ENCODE results near the gene C16orf90.
"Not testable (repeated sequence)": the region's sequence is repeated elsewhere in the genome, so short reads cannot be mapped to it uniquely, and the experiment has no call there.

The C16orf90 gene

DNA sequence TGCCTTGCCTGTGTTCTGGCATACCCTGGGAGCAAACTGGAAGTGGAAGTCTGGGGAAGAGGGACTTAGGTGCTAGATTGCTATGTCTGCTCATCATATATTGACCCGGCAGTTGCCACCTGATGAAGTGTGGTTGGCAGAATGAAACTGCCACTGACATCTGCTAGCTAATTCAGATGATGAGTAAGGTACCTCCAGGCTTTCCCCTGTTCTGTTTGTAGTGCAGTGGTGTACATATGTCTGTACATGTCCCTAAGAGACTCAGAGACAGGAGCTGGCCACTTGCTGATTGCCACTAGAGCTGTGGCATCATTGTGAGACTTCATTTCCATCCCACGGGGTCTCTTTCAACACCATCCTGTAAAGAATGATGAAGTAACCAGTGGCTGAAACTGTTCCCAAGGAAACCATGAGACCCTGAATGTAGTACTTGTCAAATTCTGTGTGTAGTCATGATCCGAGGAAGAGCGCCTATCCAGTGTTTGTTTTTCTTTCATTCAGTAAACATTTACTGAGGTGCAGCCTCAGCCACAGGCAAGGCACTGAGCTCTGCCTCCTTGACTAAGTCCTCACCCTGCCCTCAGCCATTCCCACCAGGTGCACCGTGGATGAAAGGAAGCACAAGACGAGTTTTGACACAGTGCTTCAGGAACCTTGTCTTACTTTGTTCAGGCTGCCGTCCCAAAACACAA lies 18.7 kb upstream of the C16orf90 start:
- no peak for DNase-seq (ENCODE audit: low read depth in 2 of 2)

DNA sequence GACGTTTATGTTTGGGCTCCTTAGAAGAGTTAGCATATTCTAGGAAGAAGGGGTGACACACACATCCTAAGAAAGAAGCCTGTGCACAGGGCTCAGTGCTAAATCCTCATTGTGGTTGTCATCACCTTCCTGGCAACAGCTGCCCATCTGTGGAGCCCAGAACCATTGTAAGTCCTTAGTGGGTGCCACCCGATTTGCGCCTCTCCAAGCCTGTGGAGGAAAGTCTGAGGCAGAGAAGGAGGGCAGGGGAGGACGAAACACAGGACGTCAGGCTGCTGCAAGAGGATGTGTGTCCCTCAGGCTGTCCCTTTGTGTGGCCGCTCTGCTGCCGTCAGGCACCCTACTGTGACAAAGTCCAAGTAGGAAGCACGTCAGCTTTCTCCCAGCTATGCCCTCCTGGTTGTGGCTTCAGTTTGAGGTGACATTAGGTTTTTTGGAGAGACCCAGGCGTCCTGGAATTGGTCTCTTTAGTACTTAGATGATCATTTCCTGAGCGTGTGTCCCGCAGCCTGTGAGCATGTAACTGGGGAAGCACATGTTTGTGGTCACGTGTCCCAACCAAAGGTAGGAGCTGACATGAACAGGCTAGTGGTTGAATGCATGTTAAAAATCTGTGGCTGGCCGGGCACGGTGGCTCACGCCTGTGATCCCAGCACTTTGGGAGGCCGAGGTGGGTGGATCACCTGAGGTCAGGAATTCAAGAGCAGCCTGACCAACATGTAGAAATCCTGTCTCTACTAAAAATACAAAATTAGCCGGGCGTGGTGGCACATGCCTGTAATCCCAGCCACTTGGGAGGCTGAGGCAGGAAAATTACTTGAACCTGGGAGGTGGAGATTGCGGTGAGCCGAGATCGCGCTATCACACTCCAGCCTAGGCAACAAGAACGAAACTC lies 16.2 kb upstream of the C16orf90 start:
- no peak for DNase-seq (ENCODE audit: low read depth in 2 of 2)

DNA sequence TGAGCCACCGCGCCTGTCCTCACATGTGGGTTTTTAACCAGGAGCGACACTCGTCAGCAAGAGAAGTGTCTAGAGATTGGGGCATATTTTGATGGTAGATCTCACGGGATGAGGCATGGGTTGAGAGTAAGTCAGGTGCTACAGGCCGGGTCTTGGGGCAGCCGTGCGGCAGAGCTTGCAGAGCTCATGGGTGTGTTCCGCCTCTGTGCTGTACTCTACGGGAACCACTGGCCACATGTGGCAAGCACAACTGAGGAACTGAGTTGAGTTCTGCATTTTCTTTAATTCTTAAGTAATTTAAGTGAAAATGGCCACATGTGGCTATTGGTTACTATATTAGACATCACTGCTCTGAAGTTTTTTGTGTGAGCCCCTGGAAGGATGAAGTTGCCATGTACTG lies 15.1 kb upstream of the C16orf90 start:
- no peak for DNase-seq (ENCODE audit: low read depth in 2 of 2)

DNA sequence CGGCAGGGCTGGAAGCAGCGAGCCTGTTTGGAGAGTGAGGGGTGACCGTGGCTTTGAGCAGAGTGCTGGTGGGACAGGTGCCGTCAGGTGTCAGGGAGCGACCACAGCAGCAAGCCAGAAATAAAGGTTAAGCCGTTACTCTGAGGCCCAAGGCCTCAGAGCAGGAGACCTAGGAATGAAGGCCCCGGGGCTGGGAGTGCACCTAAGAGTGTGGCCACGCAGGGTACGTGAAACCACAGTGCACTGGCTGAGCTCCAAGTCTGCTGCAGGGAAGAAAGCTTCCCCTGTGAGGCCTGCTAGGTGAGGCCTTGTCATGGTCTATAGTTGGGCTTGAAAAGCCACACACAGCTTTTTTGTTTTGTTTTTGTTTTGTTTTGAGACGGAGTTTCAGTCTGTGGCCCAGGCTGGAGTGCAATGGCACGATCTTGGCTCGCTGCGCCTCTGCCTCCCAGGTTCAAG lies 14.2 kb upstream of the C16orf90 start:
- DNase-seq (ENCODE audit: low read depth in 2 of 2): no peak

DNA sequence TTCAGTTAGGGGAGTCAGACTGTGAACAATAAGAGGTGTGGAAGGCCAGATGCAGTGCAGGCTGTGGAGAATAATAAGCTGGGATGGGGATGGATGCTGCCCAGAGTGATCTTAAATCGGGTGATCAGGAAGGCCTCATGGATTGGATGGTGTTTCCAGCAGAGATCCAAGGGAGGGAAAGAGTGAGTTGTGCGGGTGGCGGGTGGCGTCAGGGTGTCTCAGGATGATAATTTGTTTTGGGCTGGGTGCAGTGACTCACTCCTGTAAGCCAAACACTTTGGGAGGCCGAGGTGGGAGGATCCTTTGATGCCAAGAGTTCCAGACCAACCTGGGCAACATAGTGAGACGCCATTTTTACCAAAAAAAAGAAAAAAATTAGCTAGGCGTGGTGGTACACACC lies 13.4 kb upstream of the C16orf90 start:
- DNase-seq (ENCODE audit: low read depth in 2 of 2): no peak

DNA sequence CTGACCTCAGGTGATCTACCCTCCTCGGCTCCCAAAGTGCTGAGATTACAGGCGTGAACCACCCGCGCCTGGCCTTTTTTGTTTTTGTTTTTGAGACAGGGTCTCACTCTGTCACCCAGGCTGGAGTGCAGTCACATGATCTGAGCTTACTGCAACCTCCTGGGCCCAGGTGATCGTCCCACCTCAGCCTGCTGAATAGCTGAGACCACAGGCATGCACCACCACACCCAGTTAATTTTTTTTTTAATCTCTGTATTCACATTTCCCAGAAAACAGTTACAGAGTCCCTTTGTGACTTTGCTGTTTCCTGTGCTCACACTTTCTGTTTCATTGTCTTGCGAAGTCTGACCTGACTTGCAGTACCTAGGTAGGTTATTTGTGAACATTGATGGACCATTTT lies 8.2 kb upstream of the C16orf90 start:
- no peak for DNase-seq (ENCODE audit: low read depth in 2 of 2)

DNA sequence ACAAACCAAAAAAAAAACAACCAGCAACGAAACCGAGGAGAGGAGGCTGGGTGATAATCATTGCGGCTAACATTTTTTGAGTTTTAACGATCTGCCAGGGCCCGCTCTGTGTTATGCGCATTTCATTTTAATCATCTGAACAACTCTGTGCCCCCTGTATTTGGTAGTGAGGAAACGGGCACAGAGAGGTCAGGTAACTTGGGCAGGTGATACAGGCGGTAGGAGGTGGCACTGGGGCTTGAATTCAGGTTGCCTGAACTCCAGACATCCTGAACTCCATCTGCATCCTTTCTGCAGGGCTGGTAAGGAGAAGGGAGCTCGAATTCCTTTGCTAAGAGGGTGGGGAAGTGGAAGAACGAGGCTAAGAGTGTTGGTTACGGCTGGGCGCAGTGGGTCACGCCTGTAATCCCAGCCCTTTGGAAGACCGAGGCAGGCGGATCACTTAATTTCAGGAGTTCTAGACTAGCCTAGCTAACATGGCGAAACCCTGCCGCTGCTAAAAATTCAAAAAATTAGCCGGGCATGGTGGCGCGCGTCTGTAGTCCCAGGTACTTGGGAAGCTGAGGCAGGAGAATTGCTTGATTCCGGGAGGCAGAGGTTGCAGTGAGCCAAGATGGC lies 6.6 kb upstream of the C16orf90 start:
- DNase-seq (ENCODE audit: low read depth in 2 of 2): no peak

DNA sequence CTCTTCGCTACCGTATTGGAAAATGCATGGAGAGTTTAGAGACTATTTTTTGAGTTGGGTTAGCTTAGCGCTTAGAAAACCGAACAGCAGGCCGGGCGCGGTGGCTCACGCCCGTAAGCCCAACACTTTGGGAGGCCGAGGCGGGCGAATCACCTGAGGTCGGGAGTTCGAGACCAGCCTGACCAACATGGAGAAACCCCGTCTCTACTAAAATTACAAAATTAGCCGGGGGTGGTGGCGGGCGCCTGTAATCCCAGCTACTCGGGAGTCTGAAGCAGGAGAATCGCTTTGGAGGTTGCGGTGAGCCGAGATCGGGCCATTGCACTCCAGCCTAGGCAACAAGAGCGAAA lies 6.1 kb upstream of the C16orf90 start:
- DNase-seq (ENCODE audit: low read depth in 2 of 2): not testable (repeated sequence)

DNA sequence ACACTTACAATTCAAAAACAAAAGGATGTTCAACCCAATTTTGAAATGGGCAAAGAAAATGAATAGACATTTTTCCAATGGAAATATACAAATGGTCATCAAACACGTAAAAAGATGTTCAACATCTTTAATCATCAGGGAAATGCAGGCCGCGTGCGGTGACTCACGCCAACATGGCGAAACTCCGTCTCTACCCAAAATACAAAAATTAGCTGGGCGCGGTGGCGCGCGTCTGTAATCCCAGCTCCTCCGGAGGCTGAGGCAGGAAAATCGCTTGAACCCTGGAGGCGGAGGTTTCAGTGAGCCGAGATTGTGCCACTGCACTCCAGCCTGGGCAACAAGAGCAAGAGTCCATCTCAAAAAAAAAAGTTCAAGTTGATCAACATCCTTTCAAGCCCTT lies 3.7 kb upstream of the C16orf90 start:
- DNase-seq (ENCODE audit: low read depth in 2 of 2): no peak

DNA sequence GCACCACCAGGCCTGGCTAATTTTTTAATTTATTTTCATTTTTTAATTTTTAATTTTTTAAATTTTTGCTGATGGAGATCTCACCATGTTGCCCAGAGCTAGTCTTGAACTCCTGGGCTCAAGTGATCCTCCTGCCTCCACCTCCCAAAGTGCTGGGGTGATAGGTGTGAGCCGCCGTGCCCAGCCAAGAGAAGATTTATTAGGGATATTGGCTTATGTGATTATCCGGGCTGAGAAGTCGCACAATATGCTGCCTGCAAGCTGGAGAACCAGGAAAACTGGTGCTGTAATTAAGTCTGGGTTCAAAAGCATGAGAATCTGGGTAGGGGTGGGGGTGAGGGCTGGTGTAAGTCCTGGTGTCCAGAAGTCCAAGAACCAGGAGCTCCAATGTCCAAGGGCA lies 2.5 kb upstream of the C16orf90 start:
- no peak for DNase-seq (ENCODE audit: low read depth in 2 of 2)

DNA sequence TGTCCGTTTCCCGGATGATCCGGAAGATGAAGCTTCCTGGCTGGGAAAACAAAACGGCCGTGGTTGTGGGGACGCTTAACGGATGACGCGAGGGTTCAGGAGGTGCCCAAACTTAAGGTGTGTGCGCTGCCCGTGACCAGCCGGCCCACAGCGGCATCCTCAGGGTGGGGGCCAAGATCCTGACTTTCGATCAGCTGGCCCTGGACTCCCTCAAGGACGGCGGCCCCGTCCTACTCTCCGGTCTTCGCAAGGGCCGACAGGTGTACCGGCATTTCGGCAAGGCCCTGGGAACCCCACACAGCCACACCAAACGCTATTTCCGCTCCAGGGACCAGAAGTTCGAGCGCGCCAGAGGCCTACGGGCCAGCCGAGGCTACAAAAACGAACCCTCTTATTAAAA lies 1.1 kb upstream of the C16orf90 start:
- no peak for DNase-seq (ENCODE audit: low read depth in 2 of 2)

DNA sequence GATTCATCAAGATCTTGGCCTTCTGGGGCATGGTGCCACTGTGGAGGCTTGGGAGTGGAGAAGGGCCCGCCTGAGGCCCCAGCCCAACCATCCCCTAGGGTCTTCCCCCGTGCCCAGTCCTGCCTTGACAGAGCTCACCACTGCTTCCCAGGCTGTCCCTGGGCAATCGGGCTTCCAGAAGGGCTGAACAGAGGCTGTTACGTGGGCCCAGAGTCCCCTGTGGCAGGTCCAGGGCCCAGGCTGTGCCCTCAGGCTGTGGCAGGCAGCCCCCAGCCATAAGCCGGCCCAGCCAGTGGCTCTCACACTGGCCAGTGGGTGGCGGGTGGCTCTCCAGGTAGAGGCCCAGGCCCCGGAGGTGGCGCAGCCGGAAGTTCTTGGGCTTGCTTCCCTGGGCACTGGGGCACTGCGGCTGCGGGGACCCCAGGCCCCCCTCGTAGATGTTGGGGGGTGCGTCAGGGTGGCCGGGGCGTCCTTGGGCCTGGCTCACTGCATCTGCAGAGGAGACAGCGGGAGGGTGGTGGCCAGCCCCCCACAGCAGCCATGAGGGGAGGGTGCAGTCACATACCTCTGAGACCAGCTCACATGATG lies 809 bp downstream of the C16orf90 start:
- no peak for DNase-seq (ENCODE audit: low read depth in 2 of 2)

DNA sequence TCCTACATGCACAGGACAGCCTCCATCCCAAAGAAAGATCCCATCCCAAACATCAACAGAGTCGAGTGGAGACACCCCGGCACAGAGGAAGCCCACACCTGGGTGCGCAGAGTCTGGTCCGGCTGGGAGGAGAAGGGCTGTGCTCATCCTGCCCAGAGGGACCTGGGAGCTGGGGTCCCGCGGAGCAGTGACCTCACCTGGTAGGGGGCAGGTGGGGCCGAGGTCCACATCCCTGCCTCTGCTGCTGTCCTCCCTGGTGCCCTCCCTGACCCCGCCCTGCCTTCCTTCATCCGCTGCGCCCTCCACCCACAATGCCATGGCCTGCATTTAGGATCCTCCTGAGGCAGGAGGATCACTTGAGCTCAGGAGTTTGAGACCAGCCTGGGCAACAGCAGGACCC lies 2.9 kb downstream of the C16orf90 start:
- DNase-seq (ENCODE audit: low read depth in 2 of 2): no peak

DNA sequence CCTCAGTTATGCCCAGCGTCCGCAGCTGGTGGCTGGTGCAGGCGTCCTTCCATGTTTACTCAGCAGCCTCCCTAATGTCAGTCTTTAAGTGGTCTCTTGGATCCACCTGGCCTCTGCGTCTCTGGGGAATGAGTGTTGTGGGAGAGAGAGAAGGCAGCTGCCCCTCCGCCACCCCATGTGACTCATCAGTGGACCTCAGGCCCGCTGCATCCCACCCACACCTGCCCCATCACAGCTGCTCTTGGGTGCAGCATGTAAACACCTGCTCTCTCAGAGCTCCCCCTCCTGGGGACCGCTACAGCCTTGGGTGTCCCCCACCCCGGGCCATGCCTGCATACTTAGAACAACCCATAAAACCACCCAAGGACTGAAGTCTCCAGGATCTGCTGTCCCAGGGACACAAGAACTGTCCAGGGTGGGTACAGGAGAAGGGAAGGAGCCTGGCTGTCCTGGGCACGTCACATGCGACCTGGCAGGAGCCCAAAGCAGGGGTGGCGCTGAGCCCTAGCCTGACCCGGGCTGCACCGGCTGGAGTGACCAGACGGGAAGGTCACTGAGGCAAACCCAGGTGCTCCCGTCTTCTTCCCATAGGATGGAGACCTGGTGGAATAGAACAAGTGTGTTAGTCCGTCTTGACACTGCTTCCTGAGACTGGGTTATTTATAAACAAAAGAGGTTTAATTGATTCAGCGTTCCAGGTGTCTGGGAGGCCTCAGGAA lies 4.2 kb downstream of the C16orf90 start:
- DNase-seq (ENCODE audit: low read depth in 2 of 2): no peak

DNA sequence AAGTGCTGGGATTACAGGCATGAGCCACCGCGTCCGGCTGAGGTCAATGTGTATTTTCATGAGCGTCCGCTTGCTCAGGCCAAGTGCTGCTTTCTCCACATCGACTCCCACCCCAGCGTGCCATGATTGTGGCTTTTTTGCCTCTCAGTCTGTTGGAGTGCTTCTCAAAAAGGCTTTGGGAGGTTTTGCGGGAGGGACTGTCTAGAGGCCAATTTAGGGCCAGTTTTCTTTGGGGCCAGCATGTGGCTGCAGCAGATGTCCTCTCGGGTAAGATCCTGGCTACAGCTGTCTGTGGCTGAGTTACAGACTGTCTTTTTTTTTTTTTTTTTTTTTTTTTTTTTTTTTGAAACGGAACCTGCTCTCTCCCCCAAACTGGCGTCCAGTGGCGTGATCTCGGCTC lies 6.5 kb downstream of the C16orf90 start:
- DNase-seq (ENCODE audit: low read depth in 2 of 2): no peak

DNA sequence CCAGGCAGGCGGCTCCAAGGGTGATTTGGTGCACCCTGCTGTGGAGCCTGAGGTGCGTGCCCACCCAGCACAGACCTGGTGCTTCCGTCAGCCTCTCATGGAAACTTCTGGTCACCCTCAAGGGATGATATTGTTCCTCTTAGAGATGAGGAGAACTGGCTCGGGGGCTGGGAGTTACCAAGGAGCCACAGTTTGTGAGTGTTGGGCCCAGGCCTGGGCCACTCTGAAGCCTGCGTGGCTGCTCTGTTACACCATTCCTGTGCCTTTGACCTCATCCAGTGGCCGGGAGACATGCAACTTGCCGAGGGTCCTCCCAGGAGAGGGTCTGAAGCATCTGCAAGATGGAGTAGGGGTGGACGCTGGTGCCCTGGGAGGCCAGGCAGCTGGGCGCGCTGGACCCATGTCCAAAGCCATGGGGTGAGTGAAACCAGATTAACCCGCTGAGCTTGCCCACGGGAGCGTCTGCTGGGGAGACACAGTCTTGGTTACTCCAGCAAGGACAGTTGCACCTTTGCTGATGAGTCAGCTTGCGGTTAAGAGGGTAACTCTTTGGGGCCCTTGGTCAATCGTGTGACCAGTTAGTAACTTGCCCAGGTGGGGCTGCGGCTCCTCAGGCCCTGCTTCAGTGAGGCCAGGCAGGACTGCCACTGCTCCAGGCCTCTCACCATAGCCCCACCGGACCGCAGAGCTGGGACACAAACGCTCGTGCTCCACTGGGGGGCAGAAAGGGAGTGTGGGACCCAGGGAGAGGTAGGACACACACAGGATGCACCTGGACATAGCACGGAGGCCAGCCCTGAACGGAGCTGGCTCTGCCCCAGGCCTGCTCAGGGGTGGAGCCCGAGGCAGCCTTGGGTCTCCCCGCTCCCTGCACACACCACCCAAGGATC lies 7.5 kb downstream of the C16orf90 start:
- no peak for DNase-seq (ENCODE audit: low read depth in 2 of 2)

DNA sequence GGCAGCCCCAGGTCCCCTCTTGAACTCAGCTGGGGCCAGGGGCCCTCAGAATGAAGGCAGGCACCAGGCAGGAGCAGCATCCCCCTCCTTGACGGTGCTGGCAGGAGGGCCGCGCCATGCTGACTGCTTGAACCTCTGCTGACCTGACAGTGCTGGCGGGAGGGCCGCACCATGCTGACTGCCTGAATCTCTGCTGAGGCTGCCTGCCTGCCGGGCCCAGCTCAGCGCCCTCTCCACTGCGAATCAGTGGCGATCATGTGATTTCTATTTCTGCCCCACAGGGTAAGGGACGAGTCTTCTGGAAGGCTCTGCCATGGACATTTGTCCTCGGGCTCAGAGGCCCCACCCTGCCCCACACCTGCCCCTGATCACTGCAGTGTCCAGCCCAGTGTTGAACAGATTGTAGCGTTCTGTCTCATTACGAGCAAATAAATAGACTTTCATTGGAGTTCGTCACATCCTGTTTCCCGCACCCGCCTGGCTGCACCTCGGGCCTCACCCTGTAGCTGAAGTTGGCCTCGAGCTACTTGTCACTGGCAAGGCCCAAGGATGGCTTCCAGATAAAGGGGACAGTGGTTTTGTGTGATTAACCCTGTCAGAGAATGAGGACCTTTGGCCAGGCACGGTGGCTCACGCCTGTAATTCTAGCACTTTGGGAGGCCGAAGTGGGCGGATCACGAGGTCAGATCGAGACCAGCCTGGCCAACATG lies 8.6 kb downstream of the C16orf90 start:
- no peak for DNase-seq (ENCODE audit: low read depth in 2 of 2)

DNA sequence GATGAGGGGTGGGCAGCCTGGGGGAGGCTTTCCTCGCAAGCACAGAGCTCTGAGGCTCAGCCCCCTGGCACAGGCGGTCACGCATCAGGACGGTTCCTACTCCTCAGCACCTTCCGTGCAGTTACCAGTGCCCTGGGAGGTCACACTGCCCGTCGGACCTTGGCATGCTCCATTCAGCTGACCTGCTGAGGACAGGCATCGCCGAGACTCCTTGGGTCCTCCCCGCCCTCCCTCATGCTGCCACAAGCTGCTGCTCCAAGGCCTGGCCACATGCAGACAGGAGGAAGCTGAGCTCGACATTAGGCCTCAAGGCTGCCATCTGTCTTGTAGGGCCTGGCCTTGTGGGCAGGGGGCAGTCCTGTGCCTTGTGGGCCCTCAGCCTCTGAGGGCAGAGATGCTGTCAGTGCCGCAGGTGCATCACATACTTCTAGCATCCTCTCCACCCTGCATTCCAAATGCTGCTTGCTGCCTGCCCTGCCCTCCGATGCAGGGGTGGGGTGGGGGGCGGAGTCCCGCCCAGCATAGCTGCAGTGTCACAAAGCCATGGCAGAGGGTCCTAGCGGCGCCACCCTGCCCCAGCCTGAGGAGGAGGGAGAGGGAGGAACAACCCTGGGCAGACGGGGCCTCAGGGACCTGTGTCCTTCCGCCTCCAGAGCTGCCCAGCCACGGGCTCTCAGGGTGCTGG lies 9.3 kb downstream of the C16orf90 start:
- DNase-seq (ENCODE audit: low read depth in 2 of 2): no peak

DNA sequence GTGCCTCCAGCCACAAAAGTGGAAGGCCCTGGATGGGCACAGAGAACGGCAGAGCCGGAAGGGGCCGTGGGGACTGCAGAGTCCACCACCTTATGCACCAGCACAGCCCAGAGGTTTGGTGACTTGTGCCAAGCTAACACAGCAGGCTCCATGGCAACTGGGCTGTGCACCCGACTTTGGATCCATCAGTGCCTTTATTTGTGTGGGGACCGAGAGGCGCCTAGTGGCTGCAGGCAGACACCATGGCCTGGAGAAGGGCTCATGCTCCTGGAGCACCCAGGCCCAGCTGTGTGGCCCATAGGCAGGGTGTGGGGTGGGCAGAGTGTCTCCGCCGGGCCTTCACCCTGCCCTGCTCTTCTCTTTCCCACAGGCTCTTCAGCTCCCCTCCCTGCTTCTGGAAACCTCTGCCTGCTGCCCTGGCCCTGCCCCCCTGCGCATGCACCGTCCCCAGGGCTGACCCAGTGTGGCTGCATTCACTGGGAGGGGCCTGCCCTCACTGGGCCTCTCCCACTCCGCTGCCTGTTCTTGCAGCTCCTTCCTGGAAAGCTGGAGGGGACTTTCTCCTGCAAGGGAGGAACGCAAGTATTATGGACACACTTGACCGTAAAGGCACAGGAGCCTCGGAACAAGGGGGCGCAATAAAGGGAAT lies 10.1 kb downstream of the C16orf90 start:
- no peak for DNase-seq (ENCODE audit: low read depth in 2 of 2)

All from fibroblast of skin of left quadriceps (primary cell).